ENCODE results near the gene TRIB2.

DNA sequence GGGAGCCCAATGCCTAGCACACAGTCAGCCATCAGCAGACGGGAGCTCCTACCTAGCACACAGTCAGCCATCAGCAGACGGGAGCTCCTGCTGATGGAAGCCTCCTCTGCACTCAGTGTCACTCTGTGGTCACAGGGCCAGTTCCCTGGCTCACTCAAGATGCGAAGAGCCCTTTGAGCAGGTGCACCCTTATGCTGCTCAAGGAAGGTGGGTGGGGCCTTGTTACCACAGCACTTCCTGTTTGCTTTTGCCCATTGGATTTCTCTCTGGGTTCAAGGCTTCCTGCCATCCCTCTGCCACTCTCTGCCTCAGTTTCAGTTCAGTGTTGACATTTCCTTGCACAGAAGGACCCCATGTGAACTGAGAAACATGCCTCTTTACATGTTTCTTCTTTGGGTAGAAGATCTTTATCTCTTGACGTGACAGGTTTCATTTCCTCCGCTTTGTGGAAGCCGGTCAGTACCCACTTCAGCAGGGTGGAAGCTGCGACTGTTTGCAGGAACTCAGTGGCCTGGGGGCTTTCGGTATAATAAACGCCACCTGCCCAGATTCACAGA lies 11.6 kb downstream of the TRIB2 start:
- TF ChIP-seq POLR2A (IDR thresholded peaks at IDR 0.05; ENCODE audit: low read length) (no peak), GATA1 (IDR thresholded peaks at IDR 0.05; ENCODE audit: low read depth, low read length) (no peak)

Data from erythroblast (primary cell).